ENCODE data around the gene GLMP. TPM values are rescaled to one million over a fixed set of nuclear protein-coding genes. Genes with fewer than 3 reads are reported as not detected.

GLMP gene
- total RNA-seq, 4 donors from 2014 or later, result 27.0 to 47.8 (median 37.5) TPM

DNA sequence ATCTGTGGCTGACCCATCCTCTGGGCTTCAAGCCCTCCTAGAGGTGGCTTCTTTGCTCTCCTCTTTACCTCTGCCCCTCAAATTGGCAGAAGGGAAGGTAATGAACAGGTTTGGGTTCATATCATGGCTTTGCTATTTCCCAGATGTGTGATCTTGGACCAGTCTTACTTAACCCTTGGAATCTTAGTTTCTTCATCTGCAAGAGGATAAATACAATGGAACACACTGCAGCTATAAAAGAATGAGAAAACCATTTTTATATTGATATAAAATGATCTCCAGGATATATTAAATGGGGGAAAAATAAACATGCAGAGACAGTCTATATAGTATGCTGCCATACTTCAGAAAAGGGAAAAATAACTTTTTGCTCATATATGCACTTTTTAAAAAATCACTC is 5.6 kb downstream of the GLMP start:
- TF ChIP-seq POLR2A (IDR thresholded peaks at IDR 0.05; ENCODE audit: low read depth) (no peak), EP300 (IDR thresholded peaks at IDR 0.05) (no peak), CTCF (IDR thresholded peaks at IDR 0.05) (no peak)

GRCh38 chr1:156286061-156286460 is 9.4 kb downstream of the GLMP start:
- Histone ChIP-seq H3K4me3 (no peak overlapping the region), H3K27ac (replicated peaks in 1 of 4) (no peak overlapping the region), H3K4me1 (peaks cover 18 to 38% (median 31%) of the 10 kb centered on the region in 4 donors), H3K27me3 (no peaks in the 10 kb centered on the region), H3K9me3 (no peaks in the 10 kb centered on the region), H3K36me3 (peaks cover 0 to 31% (median 8%) of the 10 kb centered on the region in 4 donors)
- no peak for TF ChIP-seq POLR2AphosphoS5 (IDR thresholded peaks at IDR 0.05)
- TF ChIP-seq POLR2A (IDR thresholded peaks at IDR 0.05; ENCODE audit: low read depth), result no peak
- no peak for TF ChIP-seq EP300 (IDR thresholded peaks at IDR 0.05)
- TF ChIP-seq CTCF (IDR thresholded peaks at IDR 0.05), result no peak
- WGBS, result 86% methylated on average over 8 of the region's 8 CpGs
- intact Hi-C loops (cut with DNase I), result no loop called here
- no peak for DNase-seq (ENCODE audit: extremely low spot score)

More for the DNA sequence above, 5.6 kb downstream of the GLMP start:
- intact Hi-C loops (cut with DNase I), result no loop called here
- DNase-seq (ENCODE audit: extremely low spot score), result no peak
- Histone ChIP-seq H3K9me3 (no peaks in the 10 kb centered on the region), H3K27ac (replicated peaks in 1 of 4) (no peak overlapping the region), H3K4me1 (peaks cover 3 to 46% (median 32%) of the 10 kb centered on the region in 4 donors), H3K36me3 (peaks cover 0 to 40% (median 18%) of the 10 kb centered on the region in 4 donors), H3K4me3 (no peak overlapping the region), H3K27me3 (no peaks in the 10 kb centered on the region)

DNA sequence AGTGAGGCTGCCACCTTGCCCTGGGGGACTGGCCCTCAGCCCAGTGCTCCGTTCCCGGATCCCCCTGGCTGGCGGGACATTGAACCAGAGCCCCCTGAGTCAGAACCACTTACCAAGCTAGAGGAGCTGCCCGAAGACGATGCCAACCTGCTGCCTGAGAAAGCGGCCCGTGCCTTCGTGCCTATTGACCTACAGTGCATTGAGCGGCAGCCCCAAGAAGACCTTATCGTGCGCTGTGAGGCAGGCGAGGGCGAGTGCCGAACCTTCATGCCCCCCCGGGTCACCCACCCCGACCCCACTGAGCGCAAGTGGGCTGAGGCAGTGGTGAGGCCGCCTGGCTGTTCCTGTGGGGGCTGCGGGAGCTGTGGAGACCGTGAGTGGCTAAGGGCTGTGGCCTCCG is 10.0 kb downstream of the GLMP start:
- intact Hi-C loops (cut with DNase I), result no loop called here
- H3K4me1 ChIP-seq, result peaks cover 25 to 38% (median 30%) of the 10 kb centered on the region in 4 donors
- DNase-seq (ENCODE audit: extremely low spot score), result no peak
- H3K27me3 ChIP-seq, result no peaks in the 10 kb centered on the region
- no peak overlapping the region for H3K27ac ChIP-seq (replicated peaks in 1 of 4)
- H3K4me3 ChIP-seq, result no peak overlapping the region
- WGBS, result 93% methylated on average over 10 of the region's 21 CpGs
- TF ChIP-seq CTCF (IDR thresholded peaks at IDR 0.05), result no peak
- TF ChIP-seq POLR2AphosphoS5 (IDR thresholded peaks at IDR 0.05), result no peak
- no peak for TF ChIP-seq POLR2A (IDR thresholded peaks at IDR 0.05; ENCODE audit: low read depth)
- TF ChIP-seq EP300 (IDR thresholded peaks at IDR 0.05), result no peak
- H3K9me3 ChIP-seq, result no peaks in the 10 kb centered on the region
- peaks cover 0 to 31% (median 8%) of the 10 kb centered on the region in 4 donors for H3K36me3 ChIP-seq

DNA sequence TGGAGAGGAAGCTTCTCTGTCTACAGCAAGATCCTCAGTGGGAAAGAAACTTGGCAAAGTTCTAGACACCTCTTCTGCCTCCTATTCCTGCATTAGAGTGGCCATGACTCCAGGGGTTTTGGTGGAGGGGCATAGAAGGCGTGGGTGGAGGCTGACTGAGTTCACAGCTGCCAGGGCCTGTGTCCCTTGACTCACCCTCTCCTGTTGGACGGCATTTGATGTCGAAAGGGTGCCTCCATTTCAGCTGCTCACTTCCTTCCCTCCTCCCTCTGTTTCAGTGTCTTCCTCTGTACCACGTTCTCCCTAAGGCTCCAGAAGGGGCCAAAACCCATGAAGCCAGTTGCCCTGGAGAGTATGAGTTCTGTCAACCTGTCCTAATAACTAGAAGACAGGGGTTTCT is 10.7 kb downstream of the GLMP start:
- DNase-seq (ENCODE audit: extremely low spot score), result no peak
- H3K9me3 ChIP-seq, result no peaks in the 10 kb centered on the region
- no peak overlapping the region for H3K27ac ChIP-seq (replicated peaks in 1 of 4)
- H3K4me1 ChIP-seq, result peaks cover 26 to 39% (median 34%) of the 10 kb centered on the region in 4 donors
- 87% methylated on average over 4 of the region's 4 CpGs for WGBS
- intact Hi-C loops (cut with DNase I), result no loop called here
- peaks cover 0 to 35% (median 9%) of the 10 kb centered on the region in 4 donors for H3K36me3 ChIP-seq
- H3K4me3 ChIP-seq, result no peak overlapping the region
- no peaks in the 10 kb centered on the region for H3K27me3 ChIP-seq
- TF ChIP-seq EP300 (IDR thresholded peaks at IDR 0.05), result no peak
- no peak for TF ChIP-seq CTCF (IDR thresholded peaks at IDR 0.05)
- no peak for TF ChIP-seq POLR2AphosphoS5 (IDR thresholded peaks at IDR 0.05)
- TF ChIP-seq POLR2A (IDR thresholded peaks at IDR 0.05; ENCODE audit: low read depth), result no peak

GRCh38 chr1:156284112-156284511 is 11.4 kb downstream of the GLMP start, which contains the start of gene TMEM79:
Gene TMEM79 (plus strand): TSS chr1:156284325. CDS start chr1:156285227, 902 bp downstream.
- no peak for DNase-seq (ENCODE audit: extremely low spot score)
- Histone ChIP-seq H3K9me3 (no peaks in the 10 kb centered on the region), H3K27me3 (no peaks in the 10 kb centered on the region), H3K36me3 (peaks cover 2 to 31% (median 9%) of the 10 kb centered on the region in 4 donors), H3K27ac (replicated peaks in 1 of 4) (peak within 1 kb of the TSS; percentile 88 to 93 (median 90)), H3K4me1 (peaks cover 26 to 39% (median 34%) of the 10 kb centered on the region in 4 donors), H3K4me3 (peak within 1 kb of the TSS; percentile 85 to 95 (median 93))
- intact Hi-C loops (cut with DNase I), result no loop called here
- 98% methylated on average over 7 of the region's 7 CpGs for WGBS
- no peak for TF ChIP-seq POLR2AphosphoS5 (IDR thresholded peaks at IDR 0.05)
- no peak for TF ChIP-seq POLR2A (IDR thresholded peaks at IDR 0.05; ENCODE audit: low read depth)
- no peak for TF ChIP-seq CTCF (IDR thresholded peaks at IDR 0.05)
- no peak for TF ChIP-seq EP300 (IDR thresholded peaks at IDR 0.05)
